ENCODE data around the gene STRC.
"Not testable (repeated sequence)": the region's sequence is repeated elsewhere in the genome, so short reads cannot be mapped to it uniquely, and the experiment has no call there.

GRCh38 chr15:43666177-43666576 lies 47.6 kb upstream of the STRC start:
- not testable (repeated sequence) for TF ChIP-seq CTCF, EP300, POLR2A (IDR thresholded peaks at IDR 0.05)
